Measurements from ENCODE around the gene TKTL2.

DNA sequence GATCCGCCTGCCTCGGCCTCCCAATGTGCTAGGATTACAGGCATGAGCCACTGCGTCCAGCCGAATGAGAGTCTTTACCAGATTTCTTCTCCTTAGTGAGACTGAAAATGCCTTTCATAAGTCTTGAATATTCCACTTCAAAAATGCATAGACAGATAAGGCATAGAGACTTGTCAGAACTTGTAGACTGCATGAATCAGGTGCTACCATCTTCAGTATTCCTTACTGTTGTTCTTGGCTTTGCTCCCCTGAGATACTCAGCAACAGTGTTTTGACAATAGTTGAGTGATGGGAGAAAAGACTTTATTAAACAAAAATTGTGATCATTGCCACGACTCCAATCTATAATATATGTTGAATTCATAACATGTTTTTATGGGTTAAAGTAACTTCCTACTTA lies 11.0 kb downstream of the TKTL2 start:
- TF ChIP-seq POLR2A (IDR thresholded peaks at IDR 0.05), result no peak
- TF ChIP-seq, protein P1, sequence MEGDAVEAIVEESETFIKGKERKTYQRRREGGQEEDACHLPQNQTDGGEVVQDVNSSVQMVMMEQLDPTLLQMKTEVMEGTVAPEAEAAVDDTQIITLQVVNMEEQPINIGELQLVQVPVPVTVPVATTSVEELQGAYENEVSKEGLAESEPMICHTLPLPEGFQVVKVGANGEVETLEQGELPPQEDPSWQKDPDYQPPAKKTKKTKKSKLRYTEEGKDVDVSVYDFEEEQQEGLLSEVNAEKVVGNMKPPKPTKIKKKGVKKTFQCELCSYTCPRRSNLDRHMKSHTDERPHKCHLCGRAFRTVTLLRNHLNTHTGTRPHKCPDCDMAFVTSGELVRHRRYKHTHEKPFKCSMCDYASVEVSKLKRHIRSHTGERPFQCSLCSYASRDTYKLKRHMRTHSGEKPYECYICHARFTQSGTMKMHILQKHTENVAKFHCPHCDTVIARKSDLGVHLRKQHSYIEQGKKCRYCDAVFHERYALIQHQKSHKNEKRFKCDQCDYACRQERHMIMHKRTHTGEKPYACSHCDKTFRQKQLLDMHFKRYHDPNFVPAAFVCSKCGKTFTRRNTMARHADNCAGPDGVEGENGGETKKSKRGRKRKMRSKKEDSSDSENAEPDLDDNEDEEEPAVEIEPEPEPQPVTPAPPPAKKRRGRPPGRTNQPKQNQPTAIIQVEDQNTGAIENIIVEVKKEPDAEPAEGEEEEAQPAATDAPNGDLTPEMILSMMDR (IDR thresholded peaks at IDR 0.05), result no peak
- no peak for TF ChIP-seq EP300 (IDR thresholded peaks at IDR 0.05)
- TF ChIP-seq POLR2AphosphoS5 (IDR thresholded peaks at IDR 0.05), result no peak

All from gastroesophageal sphincter (tissue), 3 donors.